ENCODE measurements around the gene RLF. TPM values are rescaled to one million over a fixed set of nuclear protein-coding genes. Genes with fewer than 3 reads are reported as not detected.
"Not testable (repeated sequence)": the region's sequence is repeated elsewhere in the genome, so short reads cannot be mapped to it uniquely, and the experiment has no call there.

RLF gene
- total and polyA plus RNA-seq, 7 donors: 2.4 to 27.6 (median 19.9) TPM

- intact Hi-C loops (cut with DNase I): no loop called here
- H3K27ac ChIP-seq: no peak overlapping the region
- TF ChIP-seq CTCF (IDR thresholded peaks at IDR 0.05) (no peak), POLR2A (IDR thresholded peaks at IDR 0.05) (no peak), EP300 (IDR thresholded peaks at IDR 0.05) (no peak), POLR2AphosphoS5 (IDR thresholded peaks at IDR 0.05) (no peak)
- WGBS, 2 donors: 87 to 88% methylated on average over 1 of the region's 1 CpG
- no peak overlapping the region for H3K4me3 ChIP-seq
- peaks cover 0 to 2% (median 0%) of the 10 kb centered on the region in 4 donors for H3K36me3 ChIP-seq
- no peaks in the 10 kb centered on the region for H3K27me3 ChIP-seq
- no peaks in the 10 kb centered on the region for H3K9me3 ChIP-seq
- H3K4me1 ChIP-seq: peaks cover 0 to 46% (median 38%) of the 10 kb centered on the region in 4 donors
- no peak for DNase-seq
Measured at GRCh38 chr1:40184193-40184592, 23.0 kb downstream of the RLF start.

DNA sequence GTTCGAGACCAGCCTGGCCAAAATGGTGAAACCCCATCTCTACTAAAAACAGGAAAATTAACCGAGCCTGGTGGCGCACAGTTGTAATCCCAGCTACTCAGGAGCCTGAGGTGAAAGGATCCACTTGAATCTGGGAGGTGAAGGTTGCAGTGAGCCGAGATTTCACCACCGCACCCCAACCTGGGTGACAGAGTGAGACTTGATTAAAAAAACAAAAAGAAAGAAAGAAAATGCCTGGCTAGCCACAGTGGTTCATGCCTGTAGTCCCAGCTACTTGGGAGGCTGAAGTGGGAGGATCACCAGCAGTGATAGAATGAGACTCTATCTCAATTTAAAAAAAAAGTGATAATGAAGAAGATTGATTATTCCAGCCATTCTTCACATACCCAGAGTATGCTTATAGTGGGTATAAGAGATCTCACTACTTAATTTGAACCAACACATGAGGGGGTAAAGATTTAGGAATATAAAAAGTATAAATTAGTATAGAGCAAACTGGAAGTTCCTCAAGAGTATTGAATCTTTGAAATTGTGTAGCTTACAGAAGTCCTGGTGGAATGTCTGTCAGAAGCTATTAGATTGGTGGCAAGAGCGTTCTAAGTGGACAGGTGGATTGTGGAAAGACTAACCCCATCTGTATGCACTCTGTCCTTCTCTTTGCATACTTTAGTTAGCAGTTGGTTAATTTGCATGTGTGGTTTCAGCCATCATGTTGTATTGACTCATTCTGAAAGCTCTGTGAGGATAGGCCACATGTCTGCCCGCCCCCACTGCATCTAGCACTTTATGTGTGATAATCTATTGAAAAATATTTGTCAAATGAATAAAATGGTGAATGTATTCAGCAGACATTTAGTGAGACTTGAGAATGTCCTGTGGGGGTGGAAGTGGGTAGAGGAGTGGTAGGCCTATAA is 25.0 kb downstream of the RLF start:
- no peak overlapping the region for H3K4me3 ChIP-seq
- 84 to 91% methylated on average over 7 of the region's 7 CpGs for WGBS, 2 donors
- H3K27ac ChIP-seq: no peak overlapping the region
- no peaks in the 10 kb centered on the region for H3K9me3 ChIP-seq
- intact Hi-C loops (cut with DNase I): no loop called here
- peaks cover 0 to 22% (median 5%) of the 10 kb centered on the region in 4 donors for H3K36me3 ChIP-seq
- peaks cover 0 to 46% (median 38%) of the 10 kb centered on the region in 4 donors for H3K4me1 ChIP-seq
- DNase-seq: no peak
- TF ChIP-seq POLR2A (IDR thresholded peaks at IDR 0.05): no peak
- TF ChIP-seq POLR2AphosphoS5 (IDR thresholded peaks at IDR 0.05): no peak
- no peak for TF ChIP-seq EP300 (IDR thresholded peaks at IDR 0.05)
- no peak for TF ChIP-seq CTCF (IDR thresholded peaks at IDR 0.05)
- no peaks in the 10 kb centered on the region for H3K27me3 ChIP-seq

DNA sequence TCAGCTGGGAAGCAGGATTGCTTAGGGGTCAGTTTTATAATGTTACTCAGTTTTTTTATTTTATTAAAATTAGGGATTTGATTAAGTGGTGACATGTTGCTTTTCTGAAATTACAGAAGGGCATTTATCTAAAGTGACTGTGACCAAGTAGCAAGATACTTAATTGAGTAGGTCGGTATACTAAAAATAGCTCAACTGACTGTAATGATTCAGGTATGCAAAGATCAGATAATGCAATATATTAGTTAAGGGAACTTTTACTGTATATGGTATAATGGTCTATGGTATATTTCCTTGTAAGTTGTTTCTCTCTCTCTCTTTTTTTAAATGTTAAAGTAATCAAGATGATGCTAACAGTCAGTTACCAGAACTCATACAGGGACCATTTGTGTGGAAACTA is 26.2 kb downstream of the RLF start:
- H3K27me3 ChIP-seq: no peaks in the 10 kb centered on the region
- H3K9me3 ChIP-seq: no peaks in the 10 kb centered on the region
- DNase-seq: no peak
- 86 to 91% methylated on average over 1 of the region's 1 CpG for WGBS, 2 donors
- no peak overlapping the region for H3K4me3 ChIP-seq
- intact Hi-C loops (cut with DNase I): no loop called here
- H3K4me1 ChIP-seq: peaks cover 0 to 40% (median 32%) of the 10 kb centered on the region in 4 donors
- TF ChIP-seq EP300 (IDR thresholded peaks at IDR 0.05) (no peak), CTCF (IDR thresholded peaks at IDR 0.05) (no peak), POLR2AphosphoS5 (IDR thresholded peaks at IDR 0.05) (no peak), POLR2A (IDR thresholded peaks at IDR 0.05) (no peak)
- peaks cover 0 to 34% (median 14%) of the 10 kb centered on the region in 4 donors for H3K36me3 ChIP-seq
- peak overlapping the region in 1 of 4 donors; percentile 24 for H3K27ac ChIP-seq

- H3K9me3 ChIP-seq; H3K4me1 ChIP-seq; H3K27me3 ChIP-seq; intact Hi-C loops (cut with DNase I); DNase-seq; H3K4me3 ChIP-seq; H3K27ac ChIP-seq: not testable (repeated sequence)
- H3K36me3 ChIP-seq: peaks cover 0 to 72% (median 19%) of the 10 kb centered on the region in 4 donors
- WGBS, 2 donors: 88 to 96% methylated on average over 6 of the region's 6 CpGs
Measured at GRCh38 chr1:40194639-40195038, 33.5 kb downstream of the RLF start.

GRCh38 chr1:40197656-40198055 is 36.5 kb downstream of the RLF start:
- H3K9me3 ChIP-seq: no peaks in the 10 kb centered on the region
- DNase-seq: no peak
- peaks cover 0 to 48% (median 5%) of the 10 kb centered on the region in 4 donors for H3K36me3 ChIP-seq
- TF ChIP-seq POLR2A (IDR thresholded peaks at IDR 0.05): no peak
- TF ChIP-seq POLR2AphosphoS5 (IDR thresholded peaks at IDR 0.05): no peak
- no peak for TF ChIP-seq EP300 (IDR thresholded peaks at IDR 0.05)
- no peak for TF ChIP-seq CTCF (IDR thresholded peaks at IDR 0.05)
- intact Hi-C loops (cut with DNase I): no loop called here
- no peak overlapping the region for H3K4me3 ChIP-seq
- no peaks in the 10 kb centered on the region for H3K4me1 ChIP-seq
- no peaks in the 10 kb centered on the region for H3K27me3 ChIP-seq
- WGBS, 2 donors: 93 to 95% methylated on average over 1 of the region's 1 CpG
- no peak overlapping the region for H3K27ac ChIP-seq
